Smooth muscle cell (in vitro differentiated cells): Measurements from ENCODE around the gene C16orf92. TPM values are rescaled to one million over a fixed set of nuclear protein-coding genes. Genes with fewer than 3 reads are reported as not detected.

Source experiments
- DNase-seq: peaks from one replicate; lab custom pipeline; 2025; ENCODE audit not compliant: unreplicated experiment; lab: John Stamatoyannopoulos, UW
- H2AFZ ChIP-seq: fragments of 200-600 bp; sonication (generic); 2 replicates; pipeline ENCODE4 v1.6.0; 2016; ENCODE audit warnings: antibody characterized with exemption, low read depth, mild to moderate bottlenecking
- H3F3A ChIP-seq: fragments of 200-600 bp; sonication (generic); 2 replicates; pipeline ENCODE4 v1.6.0; 2017; ENCODE audit warnings: antibody characterized with exemption, low read depth
- H3K27ac ChIP-seq: fragments of 200-600 bp; sonication (generic); 2 replicates; pipeline ENCODE4 v1.5.1; 2016; ENCODE audit warnings: low read depth, mild to moderate bottlenecking
- H3K27me3 ChIP-seq: fragments of 200-600 bp; sonication (generic); 2 replicates; pipeline ENCODE4 v1.6.1; 2016; ENCODE audit warnings: low read depth, mild to moderate bottlenecking
- H3K36me3 ChIP-seq: fragments of 200-600 bp; sonication (generic); 2 replicates; pipeline ENCODE4 v1.5.1; 2016; ENCODE audit warnings: low read depth
- H3K4me1 ChIP-seq: fragments of 200-600 bp; sonication (generic); 2 replicates; pipeline ENCODE4 v1.5.1; 2016; ENCODE audit warnings: low read depth
- H3K4me2 ChIP-seq: fragments of 200-600 bp; sonication (generic); 2 replicates; pipeline ENCODE4 v1.6.0; 2016; ENCODE audit warnings: mild to moderate bottlenecking
- H3K4me3 ChIP-seq: fragments of 200-600 bp; sonication (generic); 2 replicates; pipeline ENCODE4 v1.5.1; 2016; ENCODE audit warnings: mild to moderate bottlenecking
- H3K79me2 ChIP-seq: fragments of 200-600 bp; sonication (generic); 2 replicates; pipeline ENCODE4 v1.6.0; 2016; ENCODE audit warnings: low read depth, mild to moderate bottlenecking
- H3K9ac ChIP-seq: fragments of 200-600 bp; sonication (generic); 2 replicates; pipeline ENCODE4 v1.6.0; 2016; ENCODE audit warnings: low read depth
- H3K9me3 ChIP-seq: fragments of 200-600 bp; sonication (generic); replicated peaks from 2 replicates; pipeline ENCODE4 v1.5.1; 2016; ENCODE audit warnings: low read depth
- H4K20me1 ChIP-seq: fragments of 200-600 bp; sonication (generic); 2 replicates; pipeline ENCODE4 v1.6.0; 2016; ENCODE audit warnings: low read depth
- CTCF ChIP-seq: fragments of 200-600 bp; sonication (generic); IDR thresholded peaks from 2 replicates; pipeline ENCODE4 v1.5.1; 2017; ENCODE audit warnings: borderline replicate concordance, mild to moderate bottlenecking, antibody characterized with exemption; ENCODE audit not compliant: insufficient read depth, poor library complexity, severe bottlenecking
- WGBS: methylation state at CpG from one replicate; pipeline ENCODE4 v1.1.7; 2016; ENCODE audit warnings: low lambda C conversion rate; 5-methylcytosine and 5-hydroxymethylcytosine counted together
- polyA plus RNA-seq: library from polyadenylated mRNA; unstranded; fragments of >200 nt; fragmentation: Nextera tagmentation; extraction: Ambion mirVana; gene quantifications from 2 replicates; pipeline ENCODE4 v1.2.1, GENCODE V29; 2016
- total RNA-seq: library from RNA; depleted of rRNA; stranded (reverse); fragments of >200 nt; gene quantifications from 2 replicates; pipeline ENCODE4 v1.2.3, GENCODE V29; 2014

The C16orf92 gene
- total and polyA plus RNA-seq, 2 experiments from 2014 or later: not detected

- Histone ChIP-seq H3F3A (peaks cover 4% of the 10 kb centered on the region), H3K36me3 (no peaks in the 10 kb centered on the region), H3K4me1 (no peaks in the 10 kb centered on the region), H3K4me2 (no peak overlapping the region), H3K79me2 (no peaks in the 10 kb centered on the region), H3K9ac (no peak overlapping the region), H4K20me1 (no peaks in the 10 kb centered on the region), H3K27me3 (no peaks in the 10 kb centered on the region), H3K27ac (no peak overlapping the region), H3K9me3 (no peaks in the 10 kb centered on the region), H2AFZ (no peak overlapping the region), H3K4me3 (no peak overlapping the region)
- no peak for DNase-seq
- TF ChIP-seq CTCF: no peak
- 97% methylated on average over 20 of the region's 20 CpGs for WGBS
Measured at GRCh38 chr16:29986231-29986630, 36.8 kb upstream of the C16orf92 start.

GRCh38 chr16:29986931-29987330 is 36.1 kb upstream of the C16orf92 start:
- no peak overlapping the region for H2AFZ ChIP-seq
- H3K9me3 ChIP-seq: no peaks in the 10 kb centered on the region
- H3K27ac ChIP-seq: no peak overlapping the region
- H3K36me3 ChIP-seq: no peaks in the 10 kb centered on the region
- H3F3A ChIP-seq: peaks cover 4% of the 10 kb centered on the region
- H4K20me1 ChIP-seq: no peaks in the 10 kb centered on the region
- 93% methylated on average over 5 of the region's 5 CpGs for WGBS
- TF ChIP-seq CTCF: no peak
- no peaks in the 10 kb centered on the region for H3K79me2 ChIP-seq
- no peak overlapping the region for H3K4me2 ChIP-seq
- H3K4me3 ChIP-seq: no peak overlapping the region
- H3K9ac ChIP-seq: no peak overlapping the region
- no peak for DNase-seq
- no peaks in the 10 kb centered on the region for H3K4me1 ChIP-seq
- H3K27me3 ChIP-seq: no peaks in the 10 kb centered on the region

- H3K9ac ChIP-seq: no peak overlapping the region
- H2AFZ ChIP-seq: no peak overlapping the region
- H3K27ac ChIP-seq: no peak overlapping the region
- WGBS: 97% methylated on average over 35 of the region's 35 CpGs
- TF ChIP-seq CTCF: no peak
- no peaks in the 10 kb centered on the region for H4K20me1 ChIP-seq
- H3F3A ChIP-seq: peaks cover 4% of the 10 kb centered on the region
- no peaks in the 10 kb centered on the region for H3K27me3 ChIP-seq
- H3K36me3 ChIP-seq: no peaks in the 10 kb centered on the region
- DNase-seq: no peak
- H3K79me2 ChIP-seq: no peaks in the 10 kb centered on the region
- H3K4me3 ChIP-seq: no peak overlapping the region
- H3K9me3 ChIP-seq: no peaks in the 10 kb centered on the region
- no peak overlapping the region for H3K4me2 ChIP-seq
- no peaks in the 10 kb centered on the region for H3K4me1 ChIP-seq
Measured at GRCh38 chr16:29987371-29988085, 35.5 kb upstream of the C16orf92 start.
